Liver (tissue), 3 donors: ENCODE results near the gene KANSL1L.

Experiments used
- CTCF ChIP-seq: fragments of 150-350 bp; IDR thresholded peaks from 2 replicates; pipeline ENCODE4 v1.5.1; 2017; ENCODE audit warnings: improper control_type of control experiment, low read depth, low read length; ENCODE audit not compliant: missing input control
- EGR1 ChIP-seq, 2 donors: IDR thresholded peaks; 2 replicates each; pipeline ENCODE4 v1.6.1; 2016 to 2018; ENCODE audit warnings: antibody characterized with exemption in 2 of 2, low read depth in 2 of 2
- FOXA1 ChIP-seq: IDR thresholded peaks from 2 replicates; pipeline ENCODE4 v1.6.1; 2016; ENCODE audit warnings: antibody characterized with exemption
- FOXA2 ChIP-seq: IDR thresholded peaks from 2 replicates; pipeline ENCODE4 v1.6.1; 2016; ENCODE audit warnings: antibody characterized with exemption
- HNF4G ChIP-seq: IDR thresholded peaks from 2 replicates; pipeline ENCODE4 v1.6.1; 2016; ENCODE audit warnings: antibody characterized with exemption
- JUND ChIP-seq, 2 donors: IDR thresholded peaks; 2 replicates each; pipeline ENCODE4 v1.6.1; 2016; ENCODE audit warnings: antibody characterized with exemption in 2 of 2
- MAX ChIP-seq: IDR thresholded peaks from 2 replicates; pipeline ENCODE4 v1.6.1; 2016; ENCODE audit warnings: antibody characterized with exemption
- RAD21 ChIP-seq, 2 donors: IDR thresholded peaks; 2 replicates each; pipeline ENCODE4 v1.6.1; 2016; ENCODE audit warnings: antibody characterized with exemption in 2 of 2, mild to moderate bottlenecking in 2 of 2
- REST ChIP-seq: IDR thresholded peaks from 2 replicates; pipeline ENCODE4 v1.6.1; 2016; ENCODE audit warnings: antibody characterized with exemption, mild to moderate bottlenecking
- RXRA ChIP-seq, 2 donors: IDR thresholded peaks; 2 replicates each; pipeline ENCODE4 v1.6.1; 2017 to 2018; ENCODE audit warnings: antibody characterized with exemption in 2 of 2, mild to moderate bottlenecking in 1 of 2
- SP1 ChIP-seq: IDR thresholded peaks from 2 replicates; pipeline ENCODE4 v1.6.1; 2018; ENCODE audit warnings: antibody characterized with exemption, mild to moderate bottlenecking
- TAF1 ChIP-seq: conservative IDR thresholded peaks from 2 replicates; pipeline ENCODE4 v1.6.1; 2016; ENCODE audit warnings: antibody characterized with exemption, mild to moderate bottlenecking
- YY1 ChIP-seq: IDR thresholded peaks from 2 replicates; pipeline ENCODE4 v1.6.1; 2016; ENCODE audit warnings: antibody characterized with exemption, mild to moderate bottlenecking
- ZBTB33 ChIP-seq: IDR thresholded peaks from 2 replicates; pipeline ENCODE4 v1.6.1; 2016; ENCODE audit warnings: antibody characterized with exemption
- donor health status: healthy.
- donor health status: healthy.

- no peak for TF ChIP-seq RAD21 (IDR thresholded peaks at IDR 0.05)
- TF ChIP-seq CTCF, result no peak
- peak; percentile 67 for TF ChIP-seq SP1
- peak; percentile 48 for TF ChIP-seq ZBTB33
- no peak for TF ChIP-seq TAF1
- peak; percentile 90 for TF ChIP-seq YY1
- TF ChIP-seq MAX, result peak; percentile 80
- peak; percentile 25 for TF ChIP-seq FOXA1
- no peak for TF ChIP-seq RXRA (IDR thresholded peaks at IDR 0.05)
- TF ChIP-seq REST, result no peak
- TF ChIP-seq JUND (IDR thresholded peaks at IDR 0.05), result no peak
- TF ChIP-seq FOXA2, result no peak
- TF ChIP-seq HNF4G, result no peak
- peak in 1 of 2 donors; percentile 17 for TF ChIP-seq EGR1 (IDR thresholded peaks at IDR 0.05; ENCODE audit: low read depth in 2 of 2)
Measured at GRCh38 chr2:210002158-210003157, 168.8 kb downstream of the KANSL1L start, which contains the start of gene RPE.
